HCT116 (cell line): ENCODE results near the gene CAND2. TPM values are rescaled to one million over a fixed set of nuclear protein-coding genes. Genes with fewer than 3 reads are reported as not detected.

Source experiments
- ATAC-seq: fragments of 200-7000 bp; cut with Tn5 transposase; 2 replicates; pipeline ENCODE4 v1.9.1; 2020; ENCODE audit warnings: mild to moderate bottlenecking, moderate library complexity
- BruUV-seq: library from RNA; stranded (reverse); fragments of 400-500 nt; replicated peaks from 2 replicates; lab custom pipeline; 2021; lab: Mats Ljungman, UMichigan
- CTCF ChIA-PET: fragments of 300-600 bp; sonication (Branson Sonifier 250); formaldehyde crosslinking; loops from one replicate; lab custom pipeline; 2021; ENCODE audit warnings: antibody characterized with exemption; lab: Charles Lee
- POLR2A ChIA-PET: fragments of 300-600, 350-600 bp; sonication (Branson Sonifier 250); formaldehyde crosslinking; loops from one replicate; lab custom pipeline; 2021; ENCODE audit warnings: antibody characterized with exemption; lab: Charles Lee
- RAD21 ChIA-PET, 2 experiments: fragments of 300-600 bp; sonication (Branson Sonifier 250); formaldehyde crosslinking; loops; one replicate each; lab custom pipeline; 2023; ENCODE audit warnings: low total read pairs in 2 of 2; ENCODE audit not compliant: uncharacterized antibody in 2 of 2, unreplicated experiment in 2 of 2, low non-redundant PET in 1 of 2; lab: Charles Lee
- DNase-seq: peaks from one replicate; pipeline ENCODE4 v3.0.0-alpha.2; 2010; ENCODE audit warnings: low read depth, low spot score
- H2AFZ ChIP-seq: fragments of 200-600 bp; shearing (Covaris generic), sonication (generic); 2 replicates; pipeline ENCODE4 v1.6.1; 2017; ENCODE audit warnings: low read depth, mixed run types, mixed read lengths, antibody characterized with exemption, low read length; ENCODE audit not compliant: poor library complexity, severe bottlenecking
- H3K27ac ChIP-seq: 2 replicates; pipeline ENCODE4 v1.5.1; 2012; ENCODE audit warnings: low read depth, low read length
- H3K27me3 ChIP-seq: fragments of 200-600 bp; sonication (generic); 2 replicates; pipeline ENCODE4 v1.6.1; 2016; ENCODE audit warnings: mixed run types, low read length, mixed read lengths; ENCODE audit not compliant: insufficient read depth
- H3K36me3 ChIP-seq, 2 experiments: fragments of 200-500 bp in 1 of 2; fragments of 200-600 bp in 1 of 2; sonication (Bioruptor generic) in 1 of 2; sonication (generic) in 1 of 2; 2 replicates each; pipeline versions ENCODE4 v1.5.1 to v1.6.1; 2014 to 2016; ENCODE audit warnings: low read length in 2 of 2, inconsistent platforms in 1 of 2, mixed read lengths in 1 of 2, mixed run types in 1 of 2; ENCODE audit not compliant: insufficient read depth in 2 of 2, control insufficient read depth in 1 of 2
- H3K4me1 ChIP-seq, 2 experiments: fragments of 200-600 bp in 1 of 2; sonication (generic) in 1 of 2; 2 replicates each; pipeline versions ENCODE4 v1.5.1 to v1.6.1; 2012 to 2017; ENCODE audit warnings: low read length in 2 of 2, inconsistent platforms in 1 of 2, mild to moderate bottlenecking in 1 of 2, mixed read lengths in 1 of 2, mixed run types in 1 of 2, moderate library complexity in 1 of 2; ENCODE audit not compliant: insufficient read depth in 2 of 2, control insufficient read depth in 1 of 2
- H3K4me2 ChIP-seq: fragments of 200-600 bp; sonication (generic); 2 replicates; pipeline ENCODE4 v1.6.1; 2017; ENCODE audit warnings: mixed run types, low read length, mixed read lengths
- H3K4me3 ChIP-seq, 2 experiments: fragments of 200-600 bp in 1 of 2; sonication (generic) in 1 of 2; replicated peaks in 1 of 2; 2 replicates each; pipeline ENCODE4 v1.5.1; 2011 to 2016; ENCODE audit warnings: low read length in 2 of 2, control low read depth in 1 of 2, low read depth in 1 of 2, mild to moderate bottlenecking in 1 of 2, mixed read lengths in 1 of 2, mixed run types in 1 of 2
- H3K79me2 ChIP-seq: fragments of 200-600 bp; sonication (generic); 2 replicates; pipeline ENCODE4 v1.6.1; 2017; ENCODE audit warnings: mild to moderate bottlenecking, mixed run types, low read length, moderate library complexity, mixed read lengths; ENCODE audit not compliant: insufficient read depth
- H3K9ac ChIP-seq: fragments of 200-600 bp; sonication (generic); 2 replicates; pipeline ENCODE4 v1.6.1; 2016; ENCODE audit warnings: low read length, mixed read lengths
- H3K9me2 ChIP-seq: fragments of 200-600 bp; sonication (generic), shearing (Covaris generic); 2 replicates; pipeline ENCODE4 v1.6.1; 2017; ENCODE audit warnings: mixed run types, mild to moderate bottlenecking, moderate library complexity; ENCODE audit not compliant: insufficient read depth
- H3K9me3 ChIP-seq, 2 experiments: fragments of 200-500 bp in 1 of 2; fragments of 200-600 bp in 1 of 2; sonication (Bioruptor generic) in 1 of 2; sonication (generic) in 1 of 2; 2 replicates each; pipeline ENCODE4 v1.6.1; 2014 to 2017; ENCODE audit warnings: low read length in 2 of 2, mixed read lengths in 2 of 2, inconsistent platforms in 1 of 2, low read depth in 1 of 2, mild to moderate bottlenecking in 1 of 2, mixed run types in 1 of 2, moderate library complexity in 1 of 2; ENCODE audit not compliant: control insufficient read depth in 1 of 2, insufficient read depth in 1 of 2
- H4K20me1 ChIP-seq: fragments of 200-600 bp; sonication (generic), shearing (Covaris generic); 2 replicates; pipeline ENCODE4 v1.6.1; 2017; ENCODE audit warnings: mixed run types, mild to moderate bottlenecking, moderate library complexity; ENCODE audit not compliant: insufficient read depth
- CBX3 ChIP-seq: IDR thresholded peaks from 2 replicates; pipeline ENCODE4 v1.6.1; 2012; ENCODE audit warnings: low read depth
- CEBPB ChIP-seq: IDR thresholded peaks from 2 replicates; pipeline ENCODE4 v1.6.1; 2012; ENCODE audit warnings: low read depth
- EGR1 ChIP-seq: IDR thresholded peaks from 2 replicates; pipeline ENCODE4 v1.6.1; 2012; ENCODE audit warnings: low read depth
- ELF1 ChIP-seq: IDR thresholded peaks from 2 replicates; pipeline ENCODE4 v1.6.1; 2012; ENCODE audit warnings: low read depth, borderline replicate concordance
- EZH2 ChIP-seq: fragments of 200-600 bp; sonication (generic); IDR thresholded peaks from 2 replicates; pipeline ENCODE4 v1.6.1; 2017; ENCODE audit warnings: antibody characterized with exemption, mixed run types
- EZH2phosphoT487 ChIP-seq: fragments of 200-600 bp; IDR thresholded peaks from 2 replicates; pipeline ENCODE4 v1.6.1; 2018; ENCODE audit warnings: antibody characterized with exemption, borderline replicate concordance
- FOSL1 ChIP-seq: IDR thresholded peaks from 2 replicates; pipeline ENCODE4 v1.6.1; 2012; ENCODE audit warnings: low read depth
- JUND ChIP-seq: IDR thresholded peaks from 2 replicates; pipeline ENCODE4 v1.6.1; 2012
- POLR2A ChIP-seq: IDR thresholded peaks from 2 replicates; pipeline ENCODE4 v1.7.0; 2011; ENCODE audit warnings: borderline replicate concordance; ENCODE audit not compliant: insufficient read depth, insufficient read length; ENCODE audit errors: extremely low read depth
- POLR2AphosphoS5 ChIP-seq: IDR thresholded peaks from 2 replicates; pipeline ENCODE4 v1.6.1; 2011; ENCODE audit warnings: mild to moderate bottlenecking, low read depth, low read length, moderate library complexity
- RAD21 ChIP-seq: IDR thresholded peaks from 2 replicates; pipeline ENCODE4 v1.6.1; 2012; ENCODE audit warnings: low read depth, mild to moderate bottlenecking
- SIN3A ChIP-seq: IDR thresholded peaks from 2 replicates; pipeline ENCODE4 v1.6.1; 2012; ENCODE audit warnings: low read depth
- SP1 ChIP-seq: IDR thresholded peaks from 2 replicates; pipeline ENCODE4 v1.6.1; 2012; ENCODE audit warnings: low read depth
- ZFX ChIP-seq: fragments of 450-650 bp; IDR thresholded peaks from 2 replicates; pipeline ENCODE4 v1.6.1; 2017
- ZNF274 ChIP-seq: fragments of 200-500 bp; sonication (Bioruptor generic); IDR thresholded peaks from 2 replicates; pipeline ENCODE4 v1.6.1; 2014; ENCODE audit warnings: mild to moderate bottlenecking, low read depth, low read length, inconsistent platforms
- intact Hi-C: fragments of 100-400 bp; cut with micrococcal nuclease; formaldehyde crosslinking; loops from 2 replicates; pipeline ENCODE4 v1.10.0; 2022
- total RNA-seq: library from RNA; stranded (reverse); gene quantifications from one replicate; pipeline ENCODE4 v1.2.1, GENCODE V29; 2021; ENCODE audit not compliant: unreplicated experiment
- TF ChIP-seq, protein P1 (sequence below): IDR thresholded peaks from 2 replicates; pipeline ENCODE4 v1.6.1; 2011; ENCODE audit warnings: mild to moderate bottlenecking, low read length, moderate library complexity; ENCODE audit not compliant: insufficient replicate concordance; ENCODE audit errors: extremely low read depth
- TF ChIP-seq, protein P2 (sequence below): IDR thresholded peaks from 2 replicates; pipeline ENCODE4 v1.6.1; 2012
- TF ChIP-seq, protein P3 (sequence below): IDR thresholded peaks from 2 replicates; pipeline ENCODE4 v1.6.1; 2012; ENCODE audit warnings: low read depth
- TF ChIP-seq, protein P4 (sequence below): IDR thresholded peaks from 2 replicates; pipeline ENCODE4 v1.6.1; 2012

CAND2 gene
- total RNA-seq, 1 experiment from 2014 or later = not detected

DNA sequence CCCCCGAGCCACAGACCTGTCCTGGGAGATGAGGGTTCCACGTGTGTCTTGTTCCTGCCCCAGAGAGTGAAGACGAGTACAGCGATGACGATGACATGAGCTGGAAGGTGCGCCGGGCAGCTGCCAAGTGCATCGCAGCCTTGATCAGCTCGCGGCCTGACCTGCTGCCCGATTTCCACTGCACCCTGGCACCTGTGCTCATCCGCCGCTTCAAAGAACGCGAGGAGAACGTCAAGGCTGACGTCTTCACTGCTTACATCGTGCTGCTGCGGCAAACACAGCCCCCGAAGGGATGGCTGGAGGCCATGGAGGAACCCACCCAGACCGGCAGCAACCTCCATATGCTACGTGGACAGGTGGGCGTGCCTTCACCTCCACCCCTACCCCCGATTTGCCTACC lies 18.6 kb downstream of the CAND2 start:
- BruUV-seq = no TSS peak
- POLR2A ChIA-PET = no interaction called here
- no peaks in the 10 kb centered on the region for H3K9me3 ChIP-seq
- H3K4me3 ChIP-seq = no peak overlapping the region
- peaks cover 9% of the 10 kb centered on the region in 2 experiments for H3K4me1 ChIP-seq
- H4K20me1 ChIP-seq = no peaks in the 10 kb centered on the region
- no peak overlapping the region for H2AFZ ChIP-seq
- H3K79me2 ChIP-seq = no peaks in the 10 kb centered on the region
- intact Hi-C loops = no loop called here
- no peaks in the 10 kb centered on the region for H3K27me3 ChIP-seq
- TF ChIP-seq SIN3A (no peak), RAD21 (no peak), EGR1 (no peak), ZFX (no peak), POLR2AphosphoS5 (no peak), ZNF274 (no peak), CBX3 (no peak), CEBPB (no peak), FOSL1 (no peak), ELF1 (no peak), JUND (no peak), EZH2 (no peak), SP1 (no peak), POLR2A (no peak), EZH2phosphoT487 (no peak)
- TF ChIP-seq, protein P1, sequence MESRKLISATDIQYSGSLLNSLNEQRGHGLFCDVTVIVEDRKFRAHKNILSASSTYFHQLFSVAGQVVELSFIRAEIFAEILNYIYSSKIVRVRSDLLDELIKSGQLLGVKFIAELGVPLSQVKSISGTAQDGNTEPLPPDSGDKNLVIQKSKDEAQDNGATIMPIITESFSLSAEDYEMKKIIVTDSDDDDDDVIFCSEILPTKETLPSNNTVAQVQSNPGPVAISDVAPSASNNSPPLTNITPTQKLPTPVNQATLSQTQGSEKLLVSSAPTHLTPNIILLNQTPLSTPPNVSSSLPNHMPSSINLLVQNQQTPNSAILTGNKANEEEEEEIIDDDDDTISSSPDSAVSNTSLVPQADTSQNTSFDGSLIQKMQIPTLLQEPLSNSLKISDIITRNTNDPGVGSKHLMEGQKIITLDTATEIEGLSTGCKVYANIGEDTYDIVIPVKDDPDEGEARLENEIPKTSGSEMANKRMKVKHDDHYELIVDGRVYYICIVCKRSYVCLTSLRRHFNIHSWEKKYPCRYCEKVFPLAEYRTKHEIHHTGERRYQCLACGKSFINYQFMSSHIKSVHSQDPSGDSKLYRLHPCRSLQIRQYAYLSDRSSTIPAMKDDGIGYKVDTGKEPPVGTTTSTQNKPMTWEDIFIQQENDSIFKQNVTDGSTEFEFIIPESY = no peak
- TF ChIP-seq, protein P2, sequence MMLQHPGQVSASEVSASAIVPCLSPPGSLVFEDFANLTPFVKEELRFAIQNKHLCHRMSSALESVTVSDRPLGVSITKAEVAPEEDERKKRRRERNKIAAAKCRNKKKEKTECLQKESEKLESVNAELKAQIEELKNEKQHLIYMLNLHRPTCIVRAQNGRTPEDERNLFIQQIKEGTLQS = no peak
- TF ChIP-seq, protein P3, sequence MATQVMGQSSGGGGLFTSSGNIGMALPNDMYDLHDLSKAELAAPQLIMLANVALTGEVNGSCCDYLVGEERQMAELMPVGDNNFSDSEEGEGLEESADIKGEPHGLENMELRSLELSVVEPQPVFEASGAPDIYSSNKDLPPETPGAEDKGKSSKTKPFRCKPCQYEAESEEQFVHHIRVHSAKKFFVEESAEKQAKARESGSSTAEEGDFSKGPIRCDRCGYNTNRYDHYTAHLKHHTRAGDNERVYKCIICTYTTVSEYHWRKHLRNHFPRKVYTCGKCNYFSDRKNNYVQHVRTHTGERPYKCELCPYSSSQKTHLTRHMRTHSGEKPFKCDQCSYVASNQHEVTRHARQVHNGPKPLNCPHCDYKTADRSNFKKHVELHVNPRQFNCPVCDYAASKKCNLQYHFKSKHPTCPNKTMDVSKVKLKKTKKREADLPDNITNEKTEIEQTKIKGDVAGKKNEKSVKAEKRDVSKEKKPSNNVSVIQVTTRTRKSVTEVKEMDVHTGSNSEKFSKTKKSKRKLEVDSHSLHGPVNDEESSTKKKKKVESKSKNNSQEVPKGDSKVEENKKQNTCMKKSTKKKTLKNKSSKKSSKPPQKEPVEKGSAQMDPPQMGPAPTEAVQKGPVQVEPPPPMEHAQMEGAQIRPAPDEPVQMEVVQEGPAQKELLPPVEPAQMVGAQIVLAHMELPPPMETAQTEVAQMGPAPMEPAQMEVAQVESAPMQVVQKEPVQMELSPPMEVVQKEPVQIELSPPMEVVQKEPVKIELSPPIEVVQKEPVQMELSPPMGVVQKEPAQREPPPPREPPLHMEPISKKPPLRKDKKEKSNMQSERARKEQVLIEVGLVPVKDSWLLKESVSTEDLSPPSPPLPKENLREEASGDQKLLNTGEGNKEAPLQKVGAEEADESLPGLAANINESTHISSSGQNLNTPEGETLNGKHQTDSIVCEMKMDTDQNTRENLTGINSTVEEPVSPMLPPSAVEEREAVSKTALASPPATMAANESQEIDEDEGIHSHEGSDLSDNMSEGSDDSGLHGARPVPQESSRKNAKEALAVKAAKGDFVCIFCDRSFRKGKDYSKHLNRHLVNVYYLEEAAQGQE = no peak
- TF ChIP-seq, protein P4, sequence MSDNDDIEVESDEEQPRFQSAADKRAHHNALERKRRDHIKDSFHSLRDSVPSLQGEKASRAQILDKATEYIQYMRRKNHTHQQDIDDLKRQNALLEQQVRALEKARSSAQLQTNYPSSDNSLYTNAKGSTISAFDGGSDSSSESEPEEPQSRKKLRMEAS = no peak
- CTCF ChIA-PET = interaction anchor here (1.3 kb wide), 1 partner anchor 8 kb away, joined by 3 read pairs; no protein-coding TSS in a partner anchor
- no peaks in the 10 kb centered on the region for H3K9me2 ChIP-seq
- no peak overlapping the region for H3K27ac ChIP-seq
- no peak overlapping the region for H3K9ac ChIP-seq
- RAD21 ChIA-PET = no interaction called here
- ATAC-seq = no peak
- no peaks in the 10 kb centered on the region for H3K36me3 ChIP-seq
- DNase-seq = no peak
- no peak overlapping the region for H3K4me2 ChIP-seq
